LNCAP (cell line): ENCODE measurements around the gene HNMT.

Source experiments
- CTCF ChIP-seq: fragments of 450-650 bp; IDR thresholded peaks from 2 replicates; pipeline ENCODE4 v1.5.1; 2017; ENCODE audit warnings: mild to moderate bottlenecking

The HNMT gene

DNA sequence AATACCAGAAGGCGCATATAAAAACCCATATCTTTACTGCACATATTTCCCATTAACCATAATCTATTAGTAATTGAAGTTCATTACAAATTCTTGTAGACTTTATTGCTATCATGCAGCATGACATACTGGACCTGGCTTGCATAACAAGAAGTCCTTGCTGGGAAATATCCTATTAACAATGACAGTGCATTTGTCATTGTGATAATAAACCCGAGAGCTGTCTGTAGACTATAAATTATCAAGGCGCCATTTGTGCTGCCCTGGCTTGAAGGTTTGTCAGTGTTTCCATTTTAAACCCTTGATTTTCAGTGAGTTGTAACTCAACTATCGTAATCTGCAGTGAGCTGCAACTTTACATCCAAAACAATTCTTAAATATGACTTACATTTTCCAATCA, 59.0 kb downstream of the HNMT start:
- no peak for TF ChIP-seq CTCF

DNA sequence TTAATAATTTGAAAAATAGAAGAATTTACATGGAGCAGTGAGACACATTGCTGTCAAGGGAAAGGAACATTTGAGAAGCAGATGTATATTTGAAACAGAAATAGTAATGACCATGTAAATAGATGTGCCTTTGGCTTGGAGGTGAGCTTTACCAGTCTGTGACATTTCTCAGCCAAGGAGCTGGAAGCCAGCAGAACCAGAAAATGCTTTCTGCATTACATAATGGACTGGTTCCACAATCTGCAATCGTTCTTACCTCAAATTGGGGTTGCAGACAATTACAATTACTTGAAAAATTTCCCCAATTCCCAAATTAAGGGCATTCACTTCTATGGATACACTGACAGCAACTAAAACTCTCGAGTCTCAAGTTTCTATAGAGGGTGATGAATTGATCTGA, 59.7 kb downstream of the HNMT start:
- no peak for TF ChIP-seq CTCF

GRCh38 chr2:138026111-138027020, 62.1 kb downstream of the HNMT start:
- TF ChIP-seq CTCF, result no peak

DNA sequence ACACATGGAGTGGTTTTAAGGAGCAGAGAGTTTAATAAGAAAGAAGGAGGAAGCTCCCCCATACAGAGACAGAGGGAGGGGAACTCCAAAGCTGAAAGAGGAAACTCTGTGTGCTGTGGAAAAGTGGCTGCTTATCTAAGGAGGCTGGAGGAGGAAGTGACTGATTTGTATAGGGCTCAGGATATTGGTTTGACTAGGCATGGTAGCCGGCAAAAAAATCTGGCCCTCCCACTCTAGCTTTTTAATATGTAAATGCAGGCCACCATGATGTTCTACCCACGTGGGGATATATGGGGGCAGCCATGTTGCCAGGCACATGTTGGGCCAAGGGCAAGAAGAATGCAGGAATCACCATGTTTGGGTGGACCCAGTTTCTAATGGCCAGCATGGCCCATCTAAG, 64.3 kb downstream of the HNMT start:
- no peak for TF ChIP-seq CTCF

DNA sequence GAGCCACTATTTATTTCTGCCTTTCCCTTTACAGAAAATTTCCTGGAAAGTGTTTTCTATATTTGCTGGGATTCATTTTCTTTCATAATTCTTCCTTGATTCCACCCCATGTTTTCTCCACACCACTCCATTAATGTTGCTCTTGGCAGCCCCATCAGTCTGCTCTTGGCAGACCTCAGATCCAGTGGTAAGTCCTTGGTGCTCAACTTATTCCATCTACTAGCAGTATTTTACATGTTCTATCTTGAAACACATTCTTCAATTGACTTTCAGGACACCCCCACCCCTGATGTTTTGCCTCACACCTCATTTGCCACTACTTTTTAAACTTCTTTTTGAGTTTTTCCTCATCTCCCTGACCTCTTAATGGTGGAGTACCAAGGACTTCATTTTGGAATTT, 65.0 kb downstream of the HNMT start:
- TF ChIP-seq CTCF, result no peak

DNA sequence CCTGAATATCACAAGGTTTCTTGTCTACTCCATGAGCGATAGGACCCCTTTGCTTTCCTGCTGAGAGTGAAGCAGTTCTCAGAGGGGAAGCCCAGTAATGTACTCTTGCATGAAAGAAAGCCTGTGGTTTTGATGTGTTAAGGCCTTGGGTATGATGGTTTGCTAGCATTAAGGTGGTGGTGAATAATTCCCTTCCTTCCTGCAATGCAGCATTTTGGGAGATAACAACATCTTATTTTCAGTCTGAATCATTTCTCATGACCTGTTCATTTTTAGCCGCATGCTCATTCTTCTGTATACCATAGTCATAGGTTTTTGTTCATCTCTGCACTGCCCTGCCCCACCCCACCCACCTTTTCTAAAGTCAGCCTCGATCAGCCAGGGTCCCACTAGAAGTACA, 66.2 kb downstream of the HNMT start:
- TF ChIP-seq CTCF, result no peak

GRCh38 chr2:138032334-138032733, 68.1 kb downstream of the HNMT start:
- no peak for TF ChIP-seq CTCF
